GM19023 (cell line): Measurements from ENCODE around the gene ZNF385C.

Experiments
- ATAC-seq: cut with Tn5 transposase; IDR thresholded peaks from one replicate; pipeline ENCODE4 v1.9.1; 2021; ENCODE audit warnings: mild to moderate bottlenecking, moderate library complexity; ENCODE audit not compliant: unreplicated experiment

ZNF385C gene

GRCh38 chr17:42110301-42111264 is 12.3 kb upstream of the ZNF385C start:
- ATAC-seq: no peak

GRCh38 chr17:42109086-42109485 is 10.8 kb upstream of the ZNF385C start:
- no peak for ATAC-seq

- peak; percentile 51 for ATAC-seq
Measured at GRCh38 chr17:42107597-42108576, 9.6 kb upstream of the ZNF385C start.

- ATAC-seq: no peak
Measured at GRCh38 chr17:42107124-42107523, 8.9 kb upstream of the ZNF385C start.

GRCh38 chr17:42106009-42106408 is 7.7 kb upstream of the ZNF385C start:
- ATAC-seq: no peak

GRCh38 chr17:42104264-42104663 is 6.0 kb upstream of the ZNF385C start:
- no peak for ATAC-seq

GRCh38 chr17:42103221-42103954 is 5.1 kb upstream of the ZNF385C start:
- no peak for ATAC-seq

GRCh38 chr17:42101513-42102292 is 3.4 kb upstream of the ZNF385C start:
- ATAC-seq: no peak

- ATAC-seq: no peak
Measured at GRCh38 chr17:42098730-42099399, 592 bp upstream of the ZNF385C start.

- ATAC-seq: no peak
Measured at GRCh38 chr17:42096360-42097111, 1.7 kb downstream of the ZNF385C start.

GRCh38 chr17:42094375-42095069 is 3.8 kb downstream of the ZNF385C start:
- ATAC-seq: no peak

GRCh38 chr17:42092939-42093338 is 5.3 kb downstream of the ZNF385C start:
- ATAC-seq: no peak

GRCh38 chr17:42090964-42091790 is 7.1 kb downstream of the ZNF385C start:
- no peak for ATAC-seq

- no peak for ATAC-seq
Measured at GRCh38 chr17:42088736-42089135, 9.5 kb downstream of the ZNF385C start.

- no peak for ATAC-seq
Measured at GRCh38 chr17:42087736-42088705, 10.3 kb downstream of the ZNF385C start.

GRCh38 chr17:42087042-42087701 is 11.1 kb downstream of the ZNF385C start:
- no peak for ATAC-seq
